ENCODE data around the gene MAML2.

DNA sequence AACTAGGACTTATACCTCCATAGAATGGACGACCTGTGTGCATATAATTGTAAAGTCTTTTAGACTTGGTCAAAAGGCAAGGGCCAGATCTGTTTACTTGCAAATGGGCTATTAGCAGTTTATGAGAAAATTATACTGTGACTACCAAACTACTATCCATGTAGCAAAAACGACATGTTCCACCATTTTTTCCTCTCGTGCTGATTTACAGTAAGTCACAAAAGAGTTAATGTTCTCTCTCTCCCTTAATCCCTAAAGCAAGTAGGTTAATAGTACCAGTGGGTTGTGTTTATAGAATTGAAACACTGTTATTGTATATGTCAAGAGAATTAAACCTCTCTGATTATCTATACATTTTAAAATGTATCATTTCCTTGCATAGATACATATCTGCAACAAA lies 147.3 kb downstream of the MAML2 start:
- TF ChIP-seq, protein P1, sequence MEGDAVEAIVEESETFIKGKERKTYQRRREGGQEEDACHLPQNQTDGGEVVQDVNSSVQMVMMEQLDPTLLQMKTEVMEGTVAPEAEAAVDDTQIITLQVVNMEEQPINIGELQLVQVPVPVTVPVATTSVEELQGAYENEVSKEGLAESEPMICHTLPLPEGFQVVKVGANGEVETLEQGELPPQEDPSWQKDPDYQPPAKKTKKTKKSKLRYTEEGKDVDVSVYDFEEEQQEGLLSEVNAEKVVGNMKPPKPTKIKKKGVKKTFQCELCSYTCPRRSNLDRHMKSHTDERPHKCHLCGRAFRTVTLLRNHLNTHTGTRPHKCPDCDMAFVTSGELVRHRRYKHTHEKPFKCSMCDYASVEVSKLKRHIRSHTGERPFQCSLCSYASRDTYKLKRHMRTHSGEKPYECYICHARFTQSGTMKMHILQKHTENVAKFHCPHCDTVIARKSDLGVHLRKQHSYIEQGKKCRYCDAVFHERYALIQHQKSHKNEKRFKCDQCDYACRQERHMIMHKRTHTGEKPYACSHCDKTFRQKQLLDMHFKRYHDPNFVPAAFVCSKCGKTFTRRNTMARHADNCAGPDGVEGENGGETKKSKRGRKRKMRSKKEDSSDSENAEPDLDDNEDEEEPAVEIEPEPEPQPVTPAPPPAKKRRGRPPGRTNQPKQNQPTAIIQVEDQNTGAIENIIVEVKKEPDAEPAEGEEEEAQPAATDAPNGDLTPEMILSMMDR (IDR thresholded peaks at IDR 0.05; ENCODE audit: insufficient read depth, low read length), result no peak
- TF ChIP-seq POLR2AphosphoS5 (IDR thresholded peaks at IDR 0.05; ENCODE audit: low read depth), result no peak
- no peak for TF ChIP-seq GABPA (IDR thresholded peaks at IDR 0.05; ENCODE audit: low read depth)
- TF ChIP-seq REST (IDR thresholded peaks at IDR 0.05; ENCODE audit: insufficient replicate concordance, low read depth), result no peak
- TF ChIP-seq SPI1 (IDR thresholded peaks at IDR 0.05; ENCODE audit: borderline replicate concordance, low read depth), result no peak

All from HL-60 (cell line).